Measurements from ENCODE around the gene NFKB1.

The NFKB1 gene

DNA sequence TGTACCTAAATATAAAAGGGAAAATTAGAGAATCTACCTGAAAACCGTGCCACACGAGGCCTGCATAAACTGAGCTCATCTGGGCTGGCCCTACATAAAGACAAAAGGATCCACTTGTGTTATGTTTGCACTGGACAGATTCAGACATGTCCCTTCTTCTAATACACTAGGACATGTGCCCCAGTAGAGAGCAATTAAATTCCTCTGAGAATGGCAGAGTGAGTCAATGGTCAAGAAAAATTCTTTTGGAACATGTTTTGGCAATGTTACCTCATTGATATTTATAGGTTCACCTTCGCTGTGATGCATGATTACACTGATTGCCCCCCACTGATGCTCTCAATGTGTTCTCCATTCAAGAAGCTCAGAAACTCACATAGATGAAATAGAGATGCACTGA, 164.4 kb downstream of the NFKB1 start:
- H3K18ac ChIP-seq (ENCODE audit: low read length), result no peak overlapping the region
- WGBS (ENCODE audit: extremely low coverage, insufficient coverage, insufficient read length), result no CpG with 5 or more reads among the region's 3 CpGs
- H3K4ac ChIP-seq (ENCODE audit: low read depth, low read length), result no peak overlapping the region
- no peaks in the 10 kb centered on the region for H3K9me3 ChIP-seq (ENCODE audit: insufficient read depth, low read depth, low read length)
- DNase-seq, result no peak
- no peak overlapping the region for H3K27ac ChIP-seq (ENCODE audit: low read depth, low read length)
- no peaks in the 10 kb centered on the region for H3K79me1 ChIP-seq (ENCODE audit: low read length)
- no peak overlapping the region for H4K8ac ChIP-seq (ENCODE audit: low read depth, low read length)
- no peaks in the 10 kb centered on the region for H3K4me1 ChIP-seq (ENCODE audit: control insufficient read depth in 1 of 2, insufficient read depth in 2 of 2, low read length in 2 of 2)
- no peak overlapping the region for H2BK12ac ChIP-seq (ENCODE audit: low read length)
- H3K79me2 ChIP-seq (ENCODE audit: control insufficient read depth, insufficient read depth, low read length, poor library complexity), result no peaks in the 10 kb centered on the region
- H2AFZ ChIP-seq (ENCODE audit: insufficient read depth, low read length, poor library complexity), result no peak overlapping the region
- H4K91ac ChIP-seq (ENCODE audit: low read depth, low read length), result peak overlapping the region; percentile 62
- H3K14ac ChIP-seq (ENCODE audit: low read length), result no peak overlapping the region
- H2AK5ac ChIP-seq (ENCODE audit: low read length), result no peak overlapping the region
- no peak overlapping the region for H3K9ac ChIP-seq (ENCODE audit: low read length)
- peaks cover 19 to 26% of the 10 kb centered on the region in 2 experiments for H3K36me3 ChIP-seq (ENCODE audit: control insufficient read depth in 1 of 2, insufficient read depth in 2 of 2, low read length in 2 of 2)
- no peak overlapping the region for H2BK5ac ChIP-seq (ENCODE audit: low read depth, low read length, poor library complexity)
- no peak overlapping the region for H4K12ac ChIP-seq (ENCODE audit: low read depth, low read length)
- no peak overlapping the region for H2BK120ac ChIP-seq (ENCODE audit: insufficient read depth, low read length, poor library complexity)
- no peak overlapping the region for H3K4me2 ChIP-seq (ENCODE audit: low read length)
- H3K4me3 ChIP-seq (ENCODE audit: low read depth, low read length), result no peak overlapping the region
- no peaks in the 10 kb centered on the region for H3K27me3 ChIP-seq (ENCODE audit: insufficient read depth, low read length)
- H3K23ac ChIP-seq (ENCODE audit: low read length), result no peak overlapping the region
